ENCODE results near the gene ZFAND3.
"Not testable (repeated sequence)": the region's sequence is repeated elsewhere in the genome, so short reads cannot be mapped to it uniquely, and the experiment has no call there.

Gene ZFAND3

GRCh38 chr6:37866590-37867507 is 47.3 kb downstream of the ZFAND3 start:
- no peak for DNase-seq

- DNase-seq: no peak
These were observed 48.4 kb downstream of the ZFAND3 start for GRCh38 chr6:37867756-37868446.

DNA sequence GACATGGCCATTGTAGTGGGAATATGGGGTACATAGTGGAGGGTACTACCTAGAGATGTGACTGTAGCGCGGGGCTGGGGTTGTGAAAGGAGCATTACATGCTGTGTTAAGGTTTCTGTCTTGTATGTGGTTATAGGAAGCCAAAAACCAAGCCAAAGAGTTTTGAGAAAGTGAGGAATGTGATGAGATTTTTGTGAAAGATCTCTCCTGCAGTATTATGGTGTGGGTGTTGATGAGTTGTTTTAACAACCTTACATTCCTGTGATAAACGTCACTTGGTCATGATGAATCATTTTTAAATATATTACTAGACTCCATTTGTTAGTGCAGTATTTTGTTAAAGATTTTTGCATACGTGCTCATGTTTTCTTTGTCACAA is 48.9 kb downstream of the ZFAND3 start:
- DNase-seq: peak; percentile 19

DNA sequence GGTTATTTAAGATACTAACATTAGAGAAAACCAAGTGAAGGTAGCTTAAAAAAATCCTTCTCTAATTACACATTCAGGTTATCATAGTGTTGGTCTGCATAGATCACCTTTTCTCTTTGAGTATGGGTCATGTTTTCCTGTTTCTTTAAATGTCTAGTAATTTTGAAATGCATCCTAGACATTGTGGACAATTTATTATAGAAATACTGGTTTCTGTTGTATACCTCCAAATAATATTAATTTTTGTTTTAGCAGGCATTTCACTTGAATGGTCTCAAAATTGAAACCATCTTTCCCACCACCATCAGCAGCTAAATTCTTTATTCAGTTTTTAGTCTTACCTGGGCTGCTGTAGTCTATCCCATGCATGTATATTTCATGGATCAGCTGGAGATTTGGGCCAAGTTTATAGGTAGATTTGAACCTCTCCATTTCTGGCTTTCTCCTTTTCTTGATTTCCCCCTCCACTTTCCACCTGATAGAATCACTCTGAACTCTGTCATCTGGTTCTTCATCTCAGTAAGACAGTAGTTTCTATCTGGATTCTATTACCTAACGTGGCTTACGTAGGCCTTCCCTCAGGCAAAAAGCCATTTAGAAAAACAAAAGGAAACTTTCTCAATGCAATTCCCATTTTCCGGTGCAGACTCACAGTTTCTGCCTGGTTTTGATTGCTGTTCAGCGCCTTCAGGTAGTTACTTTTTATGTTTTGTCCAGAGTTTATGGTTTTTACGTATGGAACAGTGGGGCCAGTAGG is 52.3 kb downstream of the ZFAND3 start:
- DNase-seq: no peak

DNA sequence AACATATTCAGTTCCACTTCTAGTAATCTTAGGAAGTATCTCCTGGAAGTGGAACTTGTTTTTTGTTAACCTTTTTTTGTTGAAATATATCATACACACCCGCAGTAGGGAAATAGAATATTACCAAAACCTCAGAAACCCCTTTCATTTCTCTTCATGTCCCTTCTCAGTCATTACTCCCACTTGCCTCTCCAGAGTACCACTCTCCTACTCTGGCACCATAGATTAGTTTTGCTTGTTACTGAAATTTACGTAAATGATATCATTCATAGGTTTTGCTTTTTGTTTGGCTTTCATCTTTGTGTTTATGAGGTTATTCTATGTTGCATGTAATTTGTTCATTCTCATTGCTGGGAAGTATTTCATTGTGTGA is 52.8 kb downstream of the ZFAND3 start:
- DNase-seq: no peak

DNA sequence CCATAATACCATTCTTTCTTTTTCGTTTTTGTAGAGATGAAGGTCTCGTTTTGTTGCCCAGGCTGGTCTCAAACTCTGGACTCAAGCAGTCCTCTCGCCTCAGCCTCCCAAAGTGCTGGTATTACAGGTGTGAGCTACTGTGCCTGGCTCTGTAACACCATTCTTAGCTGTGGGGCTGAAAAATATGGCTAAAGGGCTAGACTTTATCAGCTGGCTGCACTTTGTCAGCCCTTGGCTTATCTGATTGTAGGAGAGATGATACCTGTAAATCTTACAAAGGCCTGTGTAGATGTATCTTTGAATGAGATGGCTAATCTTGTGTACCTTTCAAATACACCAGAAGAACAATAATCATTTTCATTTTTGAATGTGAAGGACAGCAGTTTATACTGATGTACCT is 55.2 kb downstream of the ZFAND3 start:
- no peak for DNase-seq

- DNase-seq: no peak
These were observed 56.2 kb downstream of the ZFAND3 start for GRCh38 chr6:37875561-37876309.

GRCh38 chr6:37876843-37877242 is 57.3 kb downstream of the ZFAND3 start:
- DNase-seq: no peak

- no peak for DNase-seq
These were observed 58.0 kb downstream of the ZFAND3 start for GRCh38 chr6:37877373-37878149.

- no peak for DNase-seq
These were observed 58.7 kb downstream of the ZFAND3 start for GRCh38 chr6:37878150-37878710.

DNA sequence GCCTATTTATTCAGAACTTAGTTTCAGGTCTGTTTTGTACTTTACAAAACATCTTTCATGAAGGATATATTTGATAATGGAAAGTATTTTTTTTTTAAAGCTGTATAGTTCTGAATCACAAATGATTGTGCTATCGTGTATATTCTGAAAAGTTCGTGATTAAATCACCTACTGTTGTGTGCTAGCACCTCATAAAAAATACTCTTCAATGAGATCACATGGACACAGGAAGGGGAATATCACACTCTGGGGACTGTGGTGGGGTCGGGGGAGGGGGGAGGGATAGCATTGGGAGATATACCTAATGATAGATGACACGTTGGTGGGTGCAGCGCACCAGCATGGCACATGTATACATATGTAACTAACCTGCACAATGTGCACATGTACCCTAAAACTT is 61.1 kb downstream of the ZFAND3 start:
- not testable (repeated sequence) for DNase-seq

DNA sequence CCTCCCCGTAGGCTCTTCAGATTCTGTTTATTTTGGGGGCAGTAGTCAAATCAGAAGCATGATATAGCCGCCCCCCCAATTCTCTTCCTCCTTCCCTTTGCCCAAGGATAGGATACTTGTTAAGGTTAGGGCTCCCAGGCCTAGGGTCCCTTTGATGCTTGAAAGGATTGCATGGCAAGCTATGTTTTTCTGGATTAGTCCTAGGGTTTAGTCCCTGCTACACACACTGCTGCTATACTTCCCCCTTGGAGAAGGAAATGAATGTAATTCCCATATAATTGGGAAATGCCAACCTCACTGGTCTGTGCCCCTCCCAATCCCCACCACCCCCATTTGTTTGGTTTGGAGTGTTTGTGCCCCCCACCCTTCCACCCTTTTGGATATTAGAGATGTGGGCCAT is 62.8 kb downstream of the ZFAND3 start:
- DNase-seq: no peak

GRCh38 chr6:37882724-37883413 is 63.3 kb downstream of the ZFAND3 start:
- DNase-seq: no peak

DNA sequence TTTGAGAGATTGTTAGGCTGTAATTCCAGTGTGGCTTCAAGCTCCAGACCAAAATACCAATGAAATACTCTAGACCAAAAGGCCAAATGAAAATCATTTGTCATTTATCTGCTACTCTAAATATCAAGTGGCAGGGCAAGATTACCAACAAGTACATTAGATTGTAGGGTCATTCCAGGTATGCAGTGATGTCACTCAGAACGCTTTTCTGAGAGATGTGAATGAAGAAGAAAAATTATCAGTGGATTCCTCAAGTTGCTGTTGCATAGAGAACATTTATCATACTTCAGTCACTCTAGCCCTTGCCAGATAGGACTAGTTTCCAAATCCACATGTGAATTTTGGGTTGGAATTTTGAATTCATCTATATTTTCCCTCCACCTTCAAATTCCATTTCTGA is 65.0 kb downstream of the ZFAND3 start:
- no peak for DNase-seq

- no peak for DNase-seq
These were observed 69.5 kb downstream of the ZFAND3 start for GRCh38 chr6:37889051-37889450.

DNA sequence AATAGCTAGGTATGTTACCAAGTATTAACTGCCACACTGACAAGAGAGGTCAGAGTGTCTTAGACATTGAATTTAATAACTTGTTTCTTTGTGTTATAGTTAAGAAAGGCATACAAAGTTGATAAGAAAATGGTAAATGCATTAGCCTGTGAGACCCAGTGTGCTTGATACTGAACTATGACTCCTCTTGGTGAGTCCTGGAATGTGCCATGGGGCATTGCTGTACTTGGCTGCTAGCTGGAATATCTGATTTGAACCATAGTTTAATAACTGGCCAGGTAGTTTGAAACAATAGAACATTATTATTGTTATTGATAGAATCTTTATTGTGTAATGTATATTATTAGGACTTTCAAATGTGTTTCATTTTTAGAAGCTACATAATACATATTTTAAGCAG is 70.0 kb downstream of the ZFAND3 start:
- DNase-seq: no peak

DNA sequence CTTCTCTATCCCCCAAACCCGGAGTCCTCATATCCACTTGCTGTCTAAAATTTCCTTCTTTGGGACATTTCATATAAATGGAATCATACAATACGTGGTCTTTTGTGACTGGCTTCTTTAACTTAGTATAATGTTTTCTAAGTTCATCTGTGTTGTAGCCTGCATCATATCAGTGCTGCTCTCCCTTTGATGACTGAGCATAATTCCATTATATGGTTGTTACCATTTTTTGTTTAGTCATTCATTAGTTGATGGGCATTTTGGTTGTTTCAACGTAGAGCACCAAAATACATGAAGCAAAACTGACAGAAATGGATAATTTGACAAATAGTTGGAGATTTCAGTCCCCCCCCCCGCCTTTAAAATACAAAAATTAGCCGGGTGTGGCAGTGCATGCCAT is 71.5 kb downstream of the ZFAND3 start:
- no peak for DNase-seq

- no peak for DNase-seq
These were observed 73.7 kb downstream of the ZFAND3 start for GRCh38 chr6:37893257-37893656.

GRCh38 chr6:37893734-37894133 is 74.2 kb downstream of the ZFAND3 start:
- not testable (repeated sequence) for DNase-seq

DNA sequence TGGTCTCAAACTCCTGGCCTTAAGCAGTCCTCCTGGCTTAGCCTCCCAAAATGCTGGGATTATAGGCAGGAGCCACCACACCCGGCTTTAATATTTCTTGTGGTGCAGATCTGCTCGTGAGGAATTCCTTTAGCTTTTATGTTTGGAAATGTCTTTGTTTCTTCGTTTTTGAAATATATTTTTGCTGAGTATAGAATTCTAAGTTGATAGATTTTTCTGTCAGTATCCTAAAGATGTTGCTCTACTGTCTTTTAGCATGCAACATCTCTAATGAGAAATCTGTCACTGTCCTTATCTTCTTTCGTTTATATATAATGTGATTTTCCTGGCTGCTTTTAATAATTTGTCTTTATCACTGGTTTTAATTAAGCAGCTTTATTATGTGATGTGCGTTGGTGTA is 75.1 kb downstream of the ZFAND3 start:
- DNase-seq: no peak

- no peak for DNase-seq
These were observed 77.8 kb downstream of the ZFAND3 start for GRCh38 chr6:37897321-37897720.

Measured in activated CD4-positive, alpha-beta T cell treated with anti-CD3 and anti-CD28 coated beads, Interleukin-10, Interleukin-2, amounts not matched to agents 100 ng/mL and 50 ng/mL, durations not matched to agents 16 hours and 8 hours (primary cell).